HepG2 (cell line): ENCODE results near the gene PSMA2. TPM values are rescaled to one million over a fixed set of nuclear protein-coding genes. Genes with fewer than 3 reads are reported as not detected.

Experiments used
- DNMT1 ChIP-seq: sonication (generic); formaldehyde crosslinking; IDR thresholded peaks from 2 replicates; pipeline ENCODE4 v1.5.1; 2020; ENCODE audit warnings: mild to moderate bottlenecking, missing genetic modification reagents
- FOXA3 ChIP-seq: IDR thresholded peaks from 2 replicates; pipeline ENCODE4 v1.6.1; 2016; ENCODE audit warnings: missing genetic modification reagents, missing compliant biosample characterization
- NFIC ChIP-seq: IDR thresholded peaks from 2 replicates; pipeline ENCODE4 v1.6.1; 2012; ENCODE audit warnings: mild to moderate bottlenecking, low read length, inconsistent platforms
- NR2F2 ChIP-seq: IDR thresholded peaks from 2 replicates; pipeline ENCODE4 v1.6.1; 2012; ENCODE audit warnings: low read depth, inconsistent platforms, borderline replicate concordance
- PHB2 ChIP-seq: fragments of 450-650 bp; IDR thresholded peaks from 2 replicates; pipeline ENCODE4 v1.6.1; 2018; ENCODE audit not compliant: partially characterized antibody
- SIN3B ChIP-seq: fragments of 150-350 bp; IDR thresholded peaks from 2 replicates; pipeline ENCODE4 v1.6.1; 2014; ENCODE audit warnings: low read length
- SMAD1 ChIP-seq: sonication (generic); formaldehyde crosslinking; IDR thresholded peaks from 2 replicates; pipeline ENCODE4 v1.4.0; 2020; ENCODE audit warnings: missing genetic modification reagents, low read depth, mild to moderate bottlenecking, borderline replicate concordance
- SNAPC4 ChIP-seq: sonication (generic); formaldehyde crosslinking; IDR thresholded peaks from 2 replicates; pipeline ENCODE4 v1.4.0; 2020; ENCODE audit warnings: mild to moderate bottlenecking, missing genetic modification reagents
- SNRNP70 ChIP-seq: fragments of 200-400 bp; formaldehyde crosslinking; IDR thresholded peaks from 2 replicates; pipeline ENCODE4 v1.6.1; 2017; ENCODE audit warnings: mild to moderate bottlenecking, low read depth, low read length, moderate library complexity
- SRSF1 ChIP-seq: fragments of 200-400 bp; formaldehyde crosslinking; optimal IDR thresholded peaks from 2 replicates; pipeline ENCODE3; 2017; ENCODE audit warnings: mild to moderate bottlenecking, low read depth, low read length, moderate library complexity
- TGIF2 ChIP-seq: IDR thresholded peaks from 2 replicates; pipeline ENCODE4 v1.6.1; 2016; ENCODE audit warnings: control low read depth, missing compliant biosample characterization
- ZC3H4 ChIP-seq: sonication (generic); formaldehyde crosslinking; IDR thresholded peaks from 2 replicates; pipeline ENCODE4 v1.4.0; 2020; ENCODE audit warnings: missing genetic modification reagents, borderline replicate concordance
- ZIK1 ChIP-seq: sonication (generic); formaldehyde crosslinking; IDR thresholded peaks from 2 replicates; pipeline ENCODE4 v1.5.0; 2020; ENCODE audit warnings: mild to moderate bottlenecking, low read depth, missing genetic modification reagents, borderline replicate concordance
- ZKSCAN1 ChIP-seq: fragments of 150-350 bp; IDR thresholded peaks from 2 replicates; pipeline ENCODE4 v1.6.1; 2014; ENCODE audit warnings: low read length
- ZNF136 ChIP-seq: sonication (generic); formaldehyde crosslinking; IDR thresholded peaks from 2 replicates; pipeline ENCODE4 v1.8.1; 2022; ENCODE audit warnings: low read depth, mild to moderate bottlenecking, moderate library complexity, missing genetic modification reagents
- ZNF207 ChIP-seq: fragments of 450-650 bp; IDR thresholded peaks from 2 replicates; pipeline ENCODE4 v1.6.1; 2016; ENCODE audit warnings: antibody characterized with exemption, borderline replicate concordance
- ZNF362 ChIP-seq: sonication (generic); formaldehyde crosslinking; IDR thresholded peaks from 2 replicates; pipeline ENCODE4 v1.4.0; 2020; ENCODE audit warnings: missing genetic modification reagents, mild to moderate bottlenecking, borderline replicate concordance
- ZNF431 ChIP-seq: sonication (generic); formaldehyde crosslinking; IDR thresholded peaks from 2 replicates; pipeline ENCODE4 v1.9.0; 2022; ENCODE audit warnings: missing genetic modification reagents, low read depth, mild to moderate bottlenecking, borderline replicate concordance
- ZNF510 ChIP-seq: sonication (generic); formaldehyde crosslinking; IDR thresholded peaks from 2 replicates; pipeline ENCODE4 v1.4.0; 2020; ENCODE audit warnings: low read depth, mild to moderate bottlenecking, missing genetic modification reagents
- ZNF543 ChIP-seq: sonication (generic); formaldehyde crosslinking; IDR thresholded peaks from 2 replicates; pipeline ENCODE4 v1.4.0; 2020; ENCODE audit warnings: mild to moderate bottlenecking, missing genetic modification reagents
- ZNF562 ChIP-seq: sonication (generic); formaldehyde crosslinking; IDR thresholded peaks from 2 replicates; pipeline ENCODE4 v1.8.0; 2022; ENCODE audit warnings: missing genetic modification reagents, borderline replicate concordance
- ZNF605 ChIP-seq: sonication (generic); formaldehyde crosslinking; IDR thresholded peaks from 2 replicates; pipeline ENCODE4 v1.8.0; 2022; ENCODE audit warnings: mild to moderate bottlenecking, missing genetic modification reagents
- polyA plus RNA-seq, 8 experiments: library from polyadenylated mRNA; depleted of rRNA in 3 of 8; stranded (reverse) in 7 of 8; unstranded in 1 of 8; fragments of >200 nt; fragmentation: Illumina TruSeq in 4 of 8; extraction: Trizol in 4 of 8; gene quantifications; 2 replicates each; pipeline versions ENCODE4 v1.2.1 to v1.2.3, GENCODE V29; 2011 to 2016; ENCODE audit warnings: low read depth in 4 of 8, missing spikeins in 1 of 8, mixed read lengths in 1 of 8; ENCODE audit not compliant: insufficient read depth in 1 of 8
- total RNA-seq, 5 experiments: library from RNA; depleted of rRNA; stranded (reverse); fragments of >200 nt; fragmentation: Illumina TruSeq; extraction: Trizol; gene quantifications; 2 replicates each; pipeline ENCODE4 v1.2.3, GENCODE V29; 2016; ENCODE audit warnings: low read depth in 1 of 5
- TF ChIP-seq, protein P1 (sequence below): IDR thresholded peaks from 2 replicates; pipeline ENCODE4 v1.6.1; 2012; ENCODE audit warnings: inconsistent platforms
- TF ChIP-seq, protein P2 (sequence below): sonication (generic); formaldehyde crosslinking; IDR thresholded peaks from 2 replicates; pipeline ENCODE4 v1.4.0; 2020; ENCODE audit warnings: missing genetic modification reagents

The PSMA2 gene
- total and polyA plus RNA-seq, 2 of the 13 experiments (the other 11 are each of a cell fraction or from before 2014, with no cell fraction given): 125 to 266 TPM

GRCh38 chr7:42911454-42912447 lies 20.2 kb downstream of the PSMA2 start, which contains the start of gene C7orf25 (continued):
- no peak for TF ChIP-seq PHB2
- no peak for TF ChIP-seq ZNF562 (CRISPR knock-in tag)
- peak; percentile 65 for TF ChIP-seq FOXA3 (CRISPR knock-in tag)
- no peak; the same call in none of the 2 replicates for TF ChIP-seq TGIF2
- no peak for TF ChIP-seq NR2F2
- TF ChIP-seq ZNF136 (CRISPR knock-in tag): no peak
- peak; percentile 89 for TF ChIP-seq ZNF605 (CRISPR knock-in tag)
- peak; percentile 98 for TF ChIP-seq SMAD1 (CRISPR knock-in tag)
- peak; percentile 27 for TF ChIP-seq SRSF1
- TF ChIP-seq, protein P1, sequence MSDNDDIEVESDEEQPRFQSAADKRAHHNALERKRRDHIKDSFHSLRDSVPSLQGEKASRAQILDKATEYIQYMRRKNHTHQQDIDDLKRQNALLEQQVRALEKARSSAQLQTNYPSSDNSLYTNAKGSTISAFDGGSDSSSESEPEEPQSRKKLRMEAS: peak; percentile 92
- TF ChIP-seq SIN3B: no peak
- peak; percentile 76; the same call in 1 of the 2 replicates for TF ChIP-seq DNMT1 (CRISPR knock-in tag)
- no peak for TF ChIP-seq SNAPC4 (CRISPR knock-in tag)
- no peak for TF ChIP-seq SNRNP70
- TF ChIP-seq, protein P2, sequence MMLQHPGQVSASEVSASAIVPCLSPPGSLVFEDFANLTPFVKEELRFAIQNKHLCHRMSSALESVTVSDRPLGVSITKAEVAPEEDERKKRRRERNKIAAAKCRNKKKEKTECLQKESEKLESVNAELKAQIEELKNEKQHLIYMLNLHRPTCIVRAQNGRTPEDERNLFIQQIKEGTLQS: 0 out of 2 replicates have a peak, but pooled peaks have one; percentile 12
- no peak for TF ChIP-seq ZNF207
- peak; percentile 87; the same call in 1 of the 2 replicates for TF ChIP-seq ZIK1 (CRISPR knock-in tag)
- TF ChIP-seq NFIC: no peak; the same call in 1 of the 2 replicates
- TF ChIP-seq ZKSCAN1: no peak
- peak; percentile 88 for TF ChIP-seq ZNF510 (CRISPR knock-in tag)
- TF ChIP-seq ZC3H4 (CRISPR knock-in tag): no peak
- TF ChIP-seq ZNF431: peak; percentile 66; the same call in 1 of the 2 replicates
- TF ChIP-seq ZNF362 (CRISPR knock-in tag): no peak; the same call in 1 of the 2 replicates
- TF ChIP-seq ZNF543 (CRISPR knock-in tag): no peak
